ENCODE results near the gene MAPRE2. TPM values are rescaled to one million over a fixed set of nuclear protein-coding genes. Genes with fewer than 3 reads are reported as not detected.

The MAPRE2 gene
- total RNA-seq, 1 donor from 2014 or later, result 73.0 TPM

DNA sequence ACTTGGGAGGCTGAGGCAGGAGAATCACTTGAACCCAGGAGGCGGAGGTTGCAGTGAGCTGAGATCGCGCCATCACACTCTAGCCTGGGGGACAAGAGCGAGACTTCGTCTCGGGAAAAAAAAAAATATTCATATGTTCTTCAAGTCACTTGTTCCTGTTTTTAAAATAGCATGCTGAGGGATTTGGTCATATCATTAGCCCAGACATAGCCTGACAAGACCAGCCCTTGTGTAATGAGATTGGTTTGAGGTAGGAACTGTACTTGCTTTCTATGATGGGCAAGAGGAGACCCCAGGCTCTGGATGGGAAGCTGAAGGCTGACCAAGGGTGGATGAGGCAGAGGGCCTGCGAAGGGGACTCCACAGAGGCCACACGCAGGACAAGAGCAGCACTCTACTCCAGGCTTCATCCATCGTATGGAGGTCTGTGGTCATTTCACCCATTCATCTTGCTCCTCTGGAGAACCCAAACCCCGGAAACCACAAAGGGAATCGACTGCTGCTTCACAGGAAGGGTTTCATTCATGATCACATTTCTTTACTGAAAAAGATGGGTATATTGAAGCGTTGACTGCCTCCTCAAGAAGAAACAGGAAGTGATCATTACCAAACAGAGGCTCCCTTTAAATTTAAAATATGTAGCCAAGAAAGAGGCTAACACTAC, 112.5 kb downstream of the MAPRE2 start:
- Mint-ChIP-seq H3K4me3 (ENCODE audit: unreplicated experiment) (no peak overlapping the region), H3K27ac (ENCODE audit: unreplicated experiment) (no peak overlapping the region), H3K36me3 (ENCODE audit: low read depth, unreplicated experiment) (peaks cover 6% of the 10 kb centered on the region), H3K9me3 (ENCODE audit: unreplicated experiment) (peaks cover 7% of the 10 kb centered on the region), H3K27me3 (ENCODE audit: unreplicated experiment) (no peaks in the 10 kb centered on the region), H3K4me1 (ENCODE audit: unreplicated experiment) (peaks cover 5% of the 10 kb centered on the region)
- no peak for DNase-seq (ENCODE audit: low spot score)
- TF ChIP-seq, protein P1, sequence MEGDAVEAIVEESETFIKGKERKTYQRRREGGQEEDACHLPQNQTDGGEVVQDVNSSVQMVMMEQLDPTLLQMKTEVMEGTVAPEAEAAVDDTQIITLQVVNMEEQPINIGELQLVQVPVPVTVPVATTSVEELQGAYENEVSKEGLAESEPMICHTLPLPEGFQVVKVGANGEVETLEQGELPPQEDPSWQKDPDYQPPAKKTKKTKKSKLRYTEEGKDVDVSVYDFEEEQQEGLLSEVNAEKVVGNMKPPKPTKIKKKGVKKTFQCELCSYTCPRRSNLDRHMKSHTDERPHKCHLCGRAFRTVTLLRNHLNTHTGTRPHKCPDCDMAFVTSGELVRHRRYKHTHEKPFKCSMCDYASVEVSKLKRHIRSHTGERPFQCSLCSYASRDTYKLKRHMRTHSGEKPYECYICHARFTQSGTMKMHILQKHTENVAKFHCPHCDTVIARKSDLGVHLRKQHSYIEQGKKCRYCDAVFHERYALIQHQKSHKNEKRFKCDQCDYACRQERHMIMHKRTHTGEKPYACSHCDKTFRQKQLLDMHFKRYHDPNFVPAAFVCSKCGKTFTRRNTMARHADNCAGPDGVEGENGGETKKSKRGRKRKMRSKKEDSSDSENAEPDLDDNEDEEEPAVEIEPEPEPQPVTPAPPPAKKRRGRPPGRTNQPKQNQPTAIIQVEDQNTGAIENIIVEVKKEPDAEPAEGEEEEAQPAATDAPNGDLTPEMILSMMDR (IDR thresholded peaks at IDR 0.05; ENCODE audit: unreplicated experiment), result no peak

DNA sequence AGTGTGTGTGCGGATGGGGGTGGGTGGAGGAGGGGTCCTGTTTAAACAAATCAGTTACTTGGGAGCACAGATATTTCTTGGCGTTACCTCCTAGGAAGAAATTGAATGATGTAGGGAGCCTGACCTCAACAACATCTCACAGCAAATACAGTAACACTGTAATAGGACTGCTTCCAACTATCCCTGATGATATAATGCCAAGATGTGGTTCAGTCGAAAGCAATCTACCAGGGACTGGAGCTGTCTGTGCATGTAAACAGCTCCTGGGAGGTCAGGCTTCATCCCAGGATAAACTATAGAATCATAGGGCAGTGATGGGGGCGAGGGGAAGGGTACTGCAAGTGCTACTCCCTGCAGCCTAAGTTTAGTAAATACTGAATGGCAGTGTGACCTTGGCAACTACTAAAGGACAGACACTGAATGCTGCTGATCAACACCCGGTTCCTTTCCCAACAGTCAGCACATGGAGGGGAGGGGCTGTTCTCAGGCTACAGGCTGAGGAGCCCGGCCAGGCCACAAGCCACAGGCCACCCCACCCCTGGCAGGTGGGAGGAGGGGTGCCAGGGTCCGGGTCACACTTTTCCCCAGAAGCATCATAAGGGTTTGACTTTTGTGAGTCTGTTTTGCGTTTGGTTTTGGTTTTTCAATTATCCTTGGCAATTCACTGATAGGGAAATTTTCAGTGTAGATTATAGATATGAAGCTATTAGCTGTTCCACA, 114.3 kb downstream of the MAPRE2 start:
- Mint-ChIP-seq H3K4me1 (ENCODE audit: unreplicated experiment) (peaks cover 3% of the 10 kb centered on the region), H3K36me3 (ENCODE audit: low read depth, unreplicated experiment) (no peaks in the 10 kb centered on the region), H3K27ac (ENCODE audit: unreplicated experiment) (no peak overlapping the region), H3K4me3 (ENCODE audit: unreplicated experiment) (no peak overlapping the region), H3K27me3 (ENCODE audit: unreplicated experiment) (no peaks in the 10 kb centered on the region), H3K9me3 (ENCODE audit: unreplicated experiment) (no peaks in the 10 kb centered on the region)
- DNase-seq (ENCODE audit: low spot score), result no peak
- TF ChIP-seq, protein P1 (IDR thresholded peaks at IDR 0.05; ENCODE audit: unreplicated experiment), result no peak

DNA sequence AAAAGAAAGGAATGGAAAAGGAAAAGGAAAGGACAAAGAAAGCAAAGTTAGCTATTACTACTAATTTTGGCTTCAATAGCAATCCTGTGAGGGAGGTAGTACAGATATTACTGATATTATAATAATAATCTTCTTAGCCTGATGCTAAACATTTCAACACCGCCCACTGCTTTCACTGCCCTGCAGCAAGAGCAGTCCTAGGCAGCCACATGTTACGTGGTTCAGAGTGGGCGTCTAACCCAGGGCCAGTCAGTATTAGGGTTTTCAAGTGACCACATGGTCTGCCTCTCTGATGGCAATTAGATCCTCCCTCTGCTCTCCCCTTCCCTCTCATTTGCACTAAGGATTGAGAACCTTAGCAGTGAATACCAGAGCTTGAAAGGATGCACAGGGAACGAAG, 116.0 kb downstream of the MAPRE2 start:
- TF ChIP-seq, protein P1 (IDR thresholded peaks at IDR 0.05; ENCODE audit: unreplicated experiment), result no peak

DNA sequence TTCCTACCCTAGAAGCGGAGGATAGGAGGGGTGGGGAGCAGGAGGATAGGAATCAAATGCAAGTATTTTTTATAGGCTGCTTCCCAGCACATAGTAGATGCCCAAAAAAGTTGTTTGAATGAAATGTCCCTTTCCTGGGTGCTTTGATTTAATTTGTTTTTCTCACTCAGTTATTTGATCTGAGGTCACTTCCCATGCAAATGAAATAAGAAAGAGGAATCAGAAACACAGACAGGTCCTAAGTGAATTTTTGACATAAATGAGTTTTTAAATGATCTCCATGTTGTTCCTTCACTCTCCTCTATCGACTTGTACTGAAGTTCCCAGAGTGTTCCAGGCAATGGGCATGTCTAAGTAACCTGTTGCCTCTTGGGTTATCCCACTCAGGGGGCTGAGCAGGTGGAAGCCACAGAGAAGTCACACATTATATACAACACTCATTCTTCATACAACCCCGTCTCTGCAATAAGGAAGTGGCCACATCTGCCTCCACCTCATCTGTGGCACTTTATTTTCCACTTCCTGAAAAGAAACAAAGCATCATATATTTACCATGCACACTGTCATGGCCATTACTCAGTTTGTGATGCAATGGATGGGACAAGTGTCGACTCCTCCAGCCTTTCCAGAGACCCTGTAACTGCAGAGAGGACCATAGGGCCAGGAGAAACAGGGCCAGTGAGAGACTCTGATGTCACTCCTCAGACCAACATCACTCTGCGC, 117.7 kb downstream of the MAPRE2 start:
- no peaks in the 10 kb centered on the region for H3K4me1 Mint-ChIP-seq (ENCODE audit: unreplicated experiment)
- H3K27me3 Mint-ChIP-seq (ENCODE audit: unreplicated experiment), result no peaks in the 10 kb centered on the region
- no peaks in the 10 kb centered on the region for H3K9me3 Mint-ChIP-seq (ENCODE audit: unreplicated experiment)
- no peak overlapping the region for H3K27ac Mint-ChIP-seq (ENCODE audit: unreplicated experiment)
- no peak for DNase-seq (ENCODE audit: low spot score)
- no peaks in the 10 kb centered on the region for H3K36me3 Mint-ChIP-seq (ENCODE audit: low read depth, unreplicated experiment)
- TF ChIP-seq, protein P1 (IDR thresholded peaks at IDR 0.05; ENCODE audit: unreplicated experiment), result no peak
- no peak overlapping the region for H3K4me3 Mint-ChIP-seq (ENCODE audit: unreplicated experiment)

More for the DNA sequence above, 116.0 kb downstream of the MAPRE2 start:
- DNase-seq (ENCODE audit: low spot score), result no peak
- H3K27me3 Mint-ChIP-seq (ENCODE audit: unreplicated experiment), result no peaks in the 10 kb centered on the region
- no peak overlapping the region for H3K4me3 Mint-ChIP-seq (ENCODE audit: unreplicated experiment)
- no peaks in the 10 kb centered on the region for H3K4me1 Mint-ChIP-seq (ENCODE audit: unreplicated experiment)
- no peak overlapping the region for H3K27ac Mint-ChIP-seq (ENCODE audit: unreplicated experiment)
- no peaks in the 10 kb centered on the region for H3K9me3 Mint-ChIP-seq (ENCODE audit: unreplicated experiment)
- H3K36me3 Mint-ChIP-seq (ENCODE audit: low read depth, unreplicated experiment), result no peaks in the 10 kb centered on the region
